Thyroid gland (tissue), 4 donors: ENCODE measurements around the gene NSRP1.

Source experiments
- POLR2A ChIP-seq, 2 donors: fragments of 450-650 bp; IDR thresholded peaks; one replicate each; pipeline ENCODE4 v1.6.1; 2017; ENCODE audit warnings: antibody characterized with exemption in 2 of 2, mild to moderate bottlenecking in 2 of 2, moderate library complexity in 1 of 2
- TF ChIP-seq, protein P1 (sequence below), 6 experiments: fragments of 200-600 bp in 3 of 6; fragments of 450-650 bp in 3 of 6; sonication (generic) in 3 of 6; IDR thresholded peaks; one replicate each; pipeline ENCODE4 v1.5.1; 2016 to 2019; ENCODE audit warnings: antibody characterized with exemption in 6 of 6, mild to moderate bottlenecking in 2 of 6, inconsistent platforms in 1 of 6, moderate library complexity in 1 of 6

DNA sequence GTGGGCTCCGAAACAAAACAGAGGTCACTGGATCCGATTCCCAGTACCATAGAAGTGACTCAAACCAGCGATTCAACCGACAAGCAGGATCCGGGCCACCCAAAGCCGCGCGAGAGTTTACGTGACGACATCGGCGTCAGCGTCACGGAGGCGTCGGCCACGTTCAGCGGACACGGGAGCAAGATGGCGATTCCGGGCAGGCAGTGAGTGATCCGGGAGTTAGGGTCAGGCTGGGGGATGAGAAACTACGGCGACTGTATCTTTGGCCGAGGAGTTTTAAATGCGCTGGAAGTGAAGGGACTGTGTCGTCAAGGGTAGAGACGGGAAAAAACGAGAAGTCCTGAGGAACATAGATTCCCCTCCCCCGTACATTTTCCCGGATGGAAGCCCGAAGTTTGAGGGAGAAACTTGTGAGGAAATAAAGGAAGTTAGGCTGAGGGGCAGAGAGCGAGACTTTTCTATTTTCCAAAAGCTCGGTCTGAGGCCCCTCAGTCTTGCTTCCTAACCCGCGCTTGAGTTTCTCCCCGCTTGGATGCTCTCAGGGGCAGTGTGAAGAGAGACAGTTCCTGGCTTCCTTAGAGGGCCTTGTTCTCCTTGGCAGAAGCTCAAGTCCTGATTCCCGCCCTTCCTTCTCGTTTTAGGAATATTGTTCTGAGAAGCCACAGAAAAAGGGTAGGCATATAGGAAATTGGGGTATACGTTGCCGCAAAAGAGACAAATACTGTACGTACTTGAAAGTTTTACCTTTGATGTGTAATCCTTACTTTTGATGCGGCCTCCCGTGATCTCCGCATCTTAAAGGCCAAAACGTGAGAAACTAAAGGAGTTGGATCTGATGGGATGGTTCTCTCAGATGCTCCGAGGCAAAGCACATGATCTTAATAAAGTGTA, at the start of gene NSRP1:
- TF ChIP-seq, protein P1, sequence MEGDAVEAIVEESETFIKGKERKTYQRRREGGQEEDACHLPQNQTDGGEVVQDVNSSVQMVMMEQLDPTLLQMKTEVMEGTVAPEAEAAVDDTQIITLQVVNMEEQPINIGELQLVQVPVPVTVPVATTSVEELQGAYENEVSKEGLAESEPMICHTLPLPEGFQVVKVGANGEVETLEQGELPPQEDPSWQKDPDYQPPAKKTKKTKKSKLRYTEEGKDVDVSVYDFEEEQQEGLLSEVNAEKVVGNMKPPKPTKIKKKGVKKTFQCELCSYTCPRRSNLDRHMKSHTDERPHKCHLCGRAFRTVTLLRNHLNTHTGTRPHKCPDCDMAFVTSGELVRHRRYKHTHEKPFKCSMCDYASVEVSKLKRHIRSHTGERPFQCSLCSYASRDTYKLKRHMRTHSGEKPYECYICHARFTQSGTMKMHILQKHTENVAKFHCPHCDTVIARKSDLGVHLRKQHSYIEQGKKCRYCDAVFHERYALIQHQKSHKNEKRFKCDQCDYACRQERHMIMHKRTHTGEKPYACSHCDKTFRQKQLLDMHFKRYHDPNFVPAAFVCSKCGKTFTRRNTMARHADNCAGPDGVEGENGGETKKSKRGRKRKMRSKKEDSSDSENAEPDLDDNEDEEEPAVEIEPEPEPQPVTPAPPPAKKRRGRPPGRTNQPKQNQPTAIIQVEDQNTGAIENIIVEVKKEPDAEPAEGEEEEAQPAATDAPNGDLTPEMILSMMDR (IDR thresholded peaks at IDR 0.05), result no peak
- TF ChIP-seq POLR2A (IDR thresholded peaks at IDR 0.05), result peak; percentile 76 to 94
